Gastroesophageal sphincter (tissue), 3 donors: ENCODE results near the gene RNF144A.

Experiments used
- EP300 ChIP-seq: sonication (generic); formaldehyde crosslinking; IDR thresholded peaks from one replicate; pipeline ENCODE4 v1.6.1; 2017; ENCODE audit warnings: antibody characterized with exemption, mild to moderate bottlenecking
- POLR2A ChIP-seq, 2 donors: fragments of 450-650 bp; IDR thresholded peaks; one replicate each; pipeline ENCODE4 v1.6.1; 2017; ENCODE audit warnings: antibody characterized with exemption in 2 of 2, mild to moderate bottlenecking in 2 of 2, moderate library complexity in 1 of 2
- TF ChIP-seq, protein P1 (sequence below), 4 experiments: fragments of 200-600 bp in 2 of 4; fragments of 450-650 bp in 2 of 4; sonication (generic) in 1 of 4; IDR thresholded peaks; one replicate each; pipeline ENCODE4 v1.5.1; 2017 to 2019; ENCODE audit warnings: antibody characterized with exemption in 4 of 4, mild to moderate bottlenecking in 2 of 4, moderate library complexity in 2 of 4

- TF ChIP-seq POLR2A (IDR thresholded peaks at IDR 0.05) (no peak), EP300 (no peak)
- TF ChIP-seq, protein P1, sequence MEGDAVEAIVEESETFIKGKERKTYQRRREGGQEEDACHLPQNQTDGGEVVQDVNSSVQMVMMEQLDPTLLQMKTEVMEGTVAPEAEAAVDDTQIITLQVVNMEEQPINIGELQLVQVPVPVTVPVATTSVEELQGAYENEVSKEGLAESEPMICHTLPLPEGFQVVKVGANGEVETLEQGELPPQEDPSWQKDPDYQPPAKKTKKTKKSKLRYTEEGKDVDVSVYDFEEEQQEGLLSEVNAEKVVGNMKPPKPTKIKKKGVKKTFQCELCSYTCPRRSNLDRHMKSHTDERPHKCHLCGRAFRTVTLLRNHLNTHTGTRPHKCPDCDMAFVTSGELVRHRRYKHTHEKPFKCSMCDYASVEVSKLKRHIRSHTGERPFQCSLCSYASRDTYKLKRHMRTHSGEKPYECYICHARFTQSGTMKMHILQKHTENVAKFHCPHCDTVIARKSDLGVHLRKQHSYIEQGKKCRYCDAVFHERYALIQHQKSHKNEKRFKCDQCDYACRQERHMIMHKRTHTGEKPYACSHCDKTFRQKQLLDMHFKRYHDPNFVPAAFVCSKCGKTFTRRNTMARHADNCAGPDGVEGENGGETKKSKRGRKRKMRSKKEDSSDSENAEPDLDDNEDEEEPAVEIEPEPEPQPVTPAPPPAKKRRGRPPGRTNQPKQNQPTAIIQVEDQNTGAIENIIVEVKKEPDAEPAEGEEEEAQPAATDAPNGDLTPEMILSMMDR (IDR thresholded peaks at IDR 0.05): no peak
Observed at GRCh38 chr2:6937157-6937556, 19.9 kb downstream of the RNF144A start.
